CD14-positive monocyte (primary cell): ENCODE data around the gene WWC2. TPM values are rescaled to one million over a fixed set of nuclear protein-coding genes. Genes with fewer than 3 reads are reported as not detected.
A peak's percentile ranks its signal among the peaks of the same experiment; 100 is the strongest.

ENCODE experiments used
- DNase-seq, 3 donors: peaks; one replicate each; pipeline ENCODE4 v3.0.0-alpha.2; 2011 to 2022
- H2AFZ ChIP-seq: 2 replicates; pipeline ENCODE4 v1.6.0; 2012; ENCODE audit warnings: mild to moderate bottlenecking, low read depth, low read length, inconsistent platforms; ENCODE audit not compliant: insufficient read depth, poor library complexity, severe bottlenecking
- H3K27ac ChIP-seq, 2 donors: 1 replicate in 1 of 2; 2 replicates in 1 of 2; pipeline ENCODE4 v1.5.1; 2012 to 2013; ENCODE audit warnings: low read length in 2 of 2, control low read depth in 1 of 2, inconsistent platforms in 1 of 2, low read depth in 1 of 2, mild to moderate bottlenecking in 1 of 2
- H3K27me3 ChIP-seq, 2 donors: one replicate each; pipeline versions ENCODE4 v1.6.0 to v1.6.1; 2011 to 2013; ENCODE audit warnings: low read length in 2 of 2; ENCODE audit not compliant: control insufficient read depth in 2 of 2, insufficient read depth in 2 of 2
- H3K36me3 ChIP-seq, 2 donors: replicated peaks in 1 of 2; 1 replicate in 1 of 2; 2 replicates in 1 of 2; pipeline versions ENCODE4 v1.5.1 to v1.6.1; 2012 to 2013; ENCODE audit warnings: low read length in 2 of 2, control low read depth in 1 of 2, inconsistent platforms in 1 of 2, mild to moderate bottlenecking in 1 of 2; ENCODE audit not compliant: insufficient read depth in 2 of 2, control insufficient read depth in 1 of 2
- H3K4me1 ChIP-seq, 2 donors: 1 replicate in 1 of 2; 2 replicates in 1 of 2; pipeline versions ENCODE4 v1.5.1 to v1.6.1; 2012 to 2013; ENCODE audit warnings: low read length in 2 of 2, control low read depth in 1 of 2, inconsistent platforms in 1 of 2, mild to moderate bottlenecking in 1 of 2, moderate library complexity in 1 of 2; ENCODE audit not compliant: insufficient read depth in 2 of 2, control insufficient read depth in 1 of 2
- H3K4me2 ChIP-seq: replicated peaks from 2 replicates; pipeline ENCODE3; 2012; ENCODE audit warnings: low read length, moderate library complexity, mild to moderate bottlenecking; ENCODE audit not compliant: poor library complexity, severe bottlenecking; ENCODE audit errors: extremely low read depth
- H3K4me3 ChIP-seq, 3 experiments: fragments of 200-600 bp in 1 of 3; sonication (generic) in 1 of 3; replicated peaks in 1 of 3; 1 replicate in 2 of 3; 2 replicates in 1 of 3; pipeline ENCODE4 v1.5.1; 2011 to 2013; ENCODE audit warnings: low read length in 3 of 3, mild to moderate bottlenecking in 3 of 3, control low read depth in 2 of 3, low read depth in 2 of 3, inconsistent platforms in 1 of 3, moderate library complexity in 1 of 3
- H3K79me2 ChIP-seq: 2 replicates; pipeline ENCODE4 v1.6.0; 2012; ENCODE audit warnings: mild to moderate bottlenecking, control low read depth, inconsistent platforms, low read length, moderate library complexity; ENCODE audit not compliant: insufficient read depth
- H3K9ac ChIP-seq: 2 replicates; pipeline ENCODE4 v1.6.0; 2017; ENCODE audit warnings: low read length, mild to moderate bottlenecking; ENCODE audit not compliant: insufficient read depth, poor library complexity, severe bottlenecking
- H3K9me3 ChIP-seq, 2 donors: replicated peaks in 1 of 2; 1 replicate in 1 of 2; 2 replicates in 1 of 2; pipeline versions ENCODE4 v1.5.1 to v1.6.1; 2012 to 2013; ENCODE audit warnings: low read length in 2 of 2, control low read depth in 1 of 2; ENCODE audit not compliant: control insufficient read depth in 1 of 2, insufficient read depth in 1 of 2
- H4K20me1 ChIP-seq: 2 replicates; pipeline ENCODE4 v1.6.0; 2012; ENCODE audit warnings: mild to moderate bottlenecking, low read length, control low read depth, moderate library complexity; ENCODE audit not compliant: insufficient read depth
- H3K27ac Mint-ChIP-seq, 7 donors: one replicate each; pipeline ENCODE4 v1.8.0; 2020; ENCODE audit warnings: mild to moderate bottlenecking in 7 of 7, mixed read lengths in 7 of 7, moderate library complexity in 6 of 7, inconsistent platforms in 2 of 7
- H3K27me3 Mint-ChIP-seq, 3 donors: one replicate each; pipeline ENCODE4 v1.8.0; 2021 to 2022; ENCODE audit warnings: low read depth in 3 of 3, mild to moderate bottlenecking in 3 of 3, mixed read lengths in 3 of 3, moderate library complexity in 3 of 3, inconsistent platforms in 1 of 3
- H3K36me3 Mint-ChIP-seq, 2 donors: one replicate each; pipeline ENCODE4 v1.8.0; 2020; ENCODE audit warnings: mixed read lengths in 2 of 2, inconsistent platforms in 1 of 2, mild to moderate bottlenecking in 1 of 2
- H3K4me1 Mint-ChIP-seq: one replicate; pipeline ENCODE4 v1.8.0; 2020; ENCODE audit warnings: mild to moderate bottlenecking, mixed read lengths
- H3K4me3 Mint-ChIP-seq, 2 donors: one replicate each; pipeline ENCODE4 v1.8.0; 2020; ENCODE audit warnings: mild to moderate bottlenecking in 2 of 2, mixed read lengths in 2 of 2, moderate library complexity in 1 of 2
- H3K9me3 Mint-ChIP-seq, 7 donors: one replicate each; pipeline ENCODE4 v1.8.0; 2020 to 2022; ENCODE audit warnings: mixed read lengths in 7 of 7, mild to moderate bottlenecking in 6 of 7, moderate library complexity in 6 of 7, inconsistent platforms in 2 of 7
- WGBS: methylation state at CpG from one replicate; pipeline ENCODE4 v1.1.5; 2013; ENCODE audit warnings: missing lambda C conversion rate; ENCODE audit not compliant: insufficient coverage; 5-methylcytosine and 5-hydroxymethylcytosine counted together
- intact Hi-C, 2 donors: fragments of 100-400 bp; cut with micrococcal nuclease; formaldehyde crosslinking; loops; one replicate each; pipeline versions ENCODE4 v1.15.0 to v1.15.1; 2023
- polyA plus RNA-seq, 3 donors: library from polyadenylated mRNA; depleted of rRNA in 1 of 3; unstranded in 2 of 3; stranded (reverse) in 1 of 3; fragments of 300-500 nt in 2 of 3; fragments of >200 nt in 1 of 3; fragmentation: Illumina TruSeq in 2 of 3; gene quantifications; 1 replicate in 2 of 3; 2 replicates in 1 of 3; pipeline ENCODE4 v1.2.3, GENCODE V29; 2012 to 2021
- TF ChIP-seq, protein P1 (sequence below): fragments of 200-600 bp; IDR thresholded peaks from one replicate; pipeline ENCODE4 v1.8.0; 2022; ENCODE audit warnings: antibody characterized with exemption, mild to moderate bottlenecking

WWC2 gene
- polyA plus RNA-seq, 3 donors = 1.9 to 3.8 (median 2.9) TPM

- Mint-ChIP-seq H3K4me1 (no peaks in the 10 kb centered on the region), H3K27ac (peak overlapping the region in 1 of 7 donors; percentile 55), H3K9me3 (no peaks in the 10 kb centered on the region), H3K36me3 (peaks cover 8 to 17% of the 10 kb centered on the region in 2 donors), H3K4me3 (no peak overlapping the region), H3K27me3 (peaks cover 0 to 1% (median 0%) of the 10 kb centered on the region in 3 donors)
- H4K20me1 ChIP-seq = no peaks in the 10 kb centered on the region
- no peak overlapping the region for H2AFZ ChIP-seq
- peaks cover 0 to 11% of the 10 kb centered on the region in 2 donors for H3K36me3 ChIP-seq
- no peak overlapping the region for H3K4me2 ChIP-seq
- no peaks in the 10 kb centered on the region for H3K27me3 ChIP-seq
- no peak overlapping the region for H3K9ac ChIP-seq
- peak; percentile 18 to 24 (median 19) for DNase-seq
- H3K4me3 ChIP-seq = no peak overlapping the region
- intact Hi-C loops = no loop called here
- H3K4me1 ChIP-seq = no peaks in the 10 kb centered on the region
- no peaks in the 10 kb centered on the region for H3K79me2 ChIP-seq
- TF ChIP-seq, protein P1, sequence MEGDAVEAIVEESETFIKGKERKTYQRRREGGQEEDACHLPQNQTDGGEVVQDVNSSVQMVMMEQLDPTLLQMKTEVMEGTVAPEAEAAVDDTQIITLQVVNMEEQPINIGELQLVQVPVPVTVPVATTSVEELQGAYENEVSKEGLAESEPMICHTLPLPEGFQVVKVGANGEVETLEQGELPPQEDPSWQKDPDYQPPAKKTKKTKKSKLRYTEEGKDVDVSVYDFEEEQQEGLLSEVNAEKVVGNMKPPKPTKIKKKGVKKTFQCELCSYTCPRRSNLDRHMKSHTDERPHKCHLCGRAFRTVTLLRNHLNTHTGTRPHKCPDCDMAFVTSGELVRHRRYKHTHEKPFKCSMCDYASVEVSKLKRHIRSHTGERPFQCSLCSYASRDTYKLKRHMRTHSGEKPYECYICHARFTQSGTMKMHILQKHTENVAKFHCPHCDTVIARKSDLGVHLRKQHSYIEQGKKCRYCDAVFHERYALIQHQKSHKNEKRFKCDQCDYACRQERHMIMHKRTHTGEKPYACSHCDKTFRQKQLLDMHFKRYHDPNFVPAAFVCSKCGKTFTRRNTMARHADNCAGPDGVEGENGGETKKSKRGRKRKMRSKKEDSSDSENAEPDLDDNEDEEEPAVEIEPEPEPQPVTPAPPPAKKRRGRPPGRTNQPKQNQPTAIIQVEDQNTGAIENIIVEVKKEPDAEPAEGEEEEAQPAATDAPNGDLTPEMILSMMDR = peak; percentile 69
- 86% methylated on average over 1 of the region's 9 CpGs for WGBS
- no peaks in the 10 kb centered on the region for H3K9me3 ChIP-seq
- no peak overlapping the region for H3K27ac ChIP-seq
Observed at GRCh38 chr4:183256756-183257385, 157.8 kb downstream of the WWC2 start.

DNA sequence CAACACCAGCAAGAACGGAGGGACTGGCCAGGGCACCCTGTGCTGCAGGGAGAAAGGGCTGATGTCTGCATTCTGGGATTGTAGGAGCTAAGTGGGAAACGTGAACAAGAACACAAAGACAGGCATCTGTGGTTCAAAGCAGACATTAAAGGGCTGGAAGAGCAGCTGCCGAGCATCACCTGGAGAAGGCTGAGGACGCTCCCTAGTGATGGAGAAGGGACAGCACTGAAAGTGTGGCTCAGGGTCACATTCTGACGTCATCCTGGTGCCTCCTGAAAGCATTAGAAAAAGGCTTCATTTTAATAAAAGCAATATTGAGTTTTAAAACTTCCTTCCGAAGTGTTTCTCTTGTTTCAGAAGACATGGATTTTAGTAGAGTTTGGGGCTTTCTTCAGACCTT is 158.8 kb downstream of the WWC2 start:
- Histone ChIP-seq H3K79me2 (no peaks in the 10 kb centered on the region), H2AFZ (no peak overlapping the region), H3K9me3 (no peaks in the 10 kb centered on the region), H3K27me3 (no peaks in the 10 kb centered on the region), H3K4me1 (no peaks in the 10 kb centered on the region), H3K4me3 (no peak overlapping the region), H4K20me1 (no peaks in the 10 kb centered on the region), H3K27ac (no peak overlapping the region), H3K36me3 (peaks cover 0 to 11% of the 10 kb centered on the region in 2 donors), H3K9ac (no peak overlapping the region), H3K4me2 (no peak overlapping the region)
- TF ChIP-seq, protein P1 = no peak
- Mint-ChIP-seq H3K27ac (no peak overlapping the region), H3K4me3 (no peak overlapping the region), H3K4me1 (peaks cover 5% of the 10 kb centered on the region), H3K36me3 (peaks cover 8 to 17% of the 10 kb centered on the region in 2 donors), H3K9me3 (peaks cover 0 to 2% (median 0%) of the 10 kb centered on the region in 7 donors), H3K27me3 (peaks cover 0 to 1% (median 0%) of the 10 kb centered on the region in 3 donors)
- no peak for DNase-seq
- intact Hi-C loops = no loop called here
- WGBS = 79% methylated on average over 4 of the region's 6 CpGs
